Stimulated activated CD8-positive, alpha-beta memory T cell treated with anti-CD3 and anti-CD28 coated beads, Interleukin-4, amount 100 ng/mL, for 4 hours (primary cell): ENCODE measurements around the gene NPHP4.

Experiments used
- DNase-seq, 2 donors: peaks; one replicate each; pipeline ENCODE4 v3.0.0-alpha.2; 2020; ENCODE audit warnings: low read depth in 2 of 2, low spot score in 1 of 2

The NPHP4 gene

GRCh38 chr1:5882367-5883128 is 109.7 kb downstream of the NPHP4 start:
- no peak for DNase-seq

DNA sequence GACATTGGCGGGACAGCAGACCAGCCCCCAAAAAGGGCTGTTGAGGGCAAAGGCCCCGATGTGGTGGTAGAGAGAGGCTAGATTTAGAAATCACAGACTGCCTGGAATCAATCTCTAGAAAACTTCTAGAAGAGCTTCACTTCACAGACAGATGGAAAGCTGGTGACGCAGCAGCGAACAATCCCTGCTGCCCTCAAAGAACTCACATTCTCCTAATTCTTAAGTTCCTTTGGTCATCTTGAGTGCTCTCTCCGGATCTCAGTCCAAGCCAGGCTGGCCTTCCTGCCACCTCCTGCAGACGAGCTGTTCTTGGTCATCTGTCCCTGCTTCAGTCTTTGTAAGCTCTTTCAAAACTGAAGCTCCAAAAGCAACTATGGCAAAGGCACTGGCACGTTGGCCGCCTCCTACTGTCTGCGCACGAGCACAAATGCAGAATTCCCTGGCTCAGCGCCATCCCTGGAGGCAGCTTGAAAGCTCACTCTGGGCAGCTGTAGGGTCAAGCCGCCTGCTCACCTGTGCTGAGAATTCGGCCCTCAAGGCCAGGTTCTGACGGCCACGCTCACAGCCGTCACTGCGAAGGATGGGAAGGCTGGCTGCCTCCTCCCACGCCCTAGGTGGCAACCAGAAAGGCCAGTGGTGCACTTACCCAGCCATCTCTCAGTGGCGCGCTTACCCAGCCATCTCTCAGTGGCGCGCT is 110.6 kb downstream of the NPHP4 start:
- no peak for DNase-seq

DNA sequence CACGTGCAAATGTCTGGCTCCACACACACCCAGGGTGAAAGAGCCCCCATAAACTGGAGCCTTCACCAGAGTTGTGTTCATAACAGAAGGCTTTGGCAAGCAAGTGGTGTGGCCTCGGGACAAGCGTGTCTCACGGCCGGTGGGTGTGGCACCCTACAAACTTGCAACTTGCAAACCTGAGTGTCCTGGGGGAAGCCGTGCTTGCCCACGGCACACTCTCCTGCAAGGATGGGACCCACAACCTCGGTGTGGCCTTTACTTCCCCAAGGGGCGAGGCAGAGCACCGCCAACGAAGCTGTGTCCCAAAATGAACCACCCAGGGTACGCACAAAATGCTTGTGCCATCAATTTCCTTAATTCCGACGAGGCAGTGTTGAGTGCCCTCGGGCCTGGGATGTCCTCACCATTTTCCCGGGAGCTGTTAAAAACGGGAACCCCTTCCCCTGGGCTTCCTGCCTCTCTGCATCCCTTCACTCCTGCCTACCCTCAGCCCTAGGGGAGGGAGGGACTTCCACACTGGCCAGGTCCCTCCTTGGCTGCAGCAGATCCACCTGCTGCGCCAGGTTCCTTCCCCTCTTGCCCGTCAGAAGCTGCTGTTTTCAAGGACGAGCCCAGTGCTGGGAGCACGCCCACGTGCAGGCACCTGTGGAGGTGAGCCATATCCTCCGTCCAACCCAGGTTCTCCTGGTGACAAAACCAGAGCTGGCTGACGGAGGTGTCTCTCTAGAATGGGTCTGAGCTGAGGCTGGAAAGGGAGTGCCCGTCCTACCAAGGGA is 111.4 kb downstream of the NPHP4 start:
- no peak for DNase-seq

- no peak for DNase-seq
Observed at GRCh38 chr1:5879421-5879820, 112.8 kb downstream of the NPHP4 start.

GRCh38 chr1:5878971-5879370 is 113.3 kb downstream of the NPHP4 start:
- DNase-seq, result no peak

DNA sequence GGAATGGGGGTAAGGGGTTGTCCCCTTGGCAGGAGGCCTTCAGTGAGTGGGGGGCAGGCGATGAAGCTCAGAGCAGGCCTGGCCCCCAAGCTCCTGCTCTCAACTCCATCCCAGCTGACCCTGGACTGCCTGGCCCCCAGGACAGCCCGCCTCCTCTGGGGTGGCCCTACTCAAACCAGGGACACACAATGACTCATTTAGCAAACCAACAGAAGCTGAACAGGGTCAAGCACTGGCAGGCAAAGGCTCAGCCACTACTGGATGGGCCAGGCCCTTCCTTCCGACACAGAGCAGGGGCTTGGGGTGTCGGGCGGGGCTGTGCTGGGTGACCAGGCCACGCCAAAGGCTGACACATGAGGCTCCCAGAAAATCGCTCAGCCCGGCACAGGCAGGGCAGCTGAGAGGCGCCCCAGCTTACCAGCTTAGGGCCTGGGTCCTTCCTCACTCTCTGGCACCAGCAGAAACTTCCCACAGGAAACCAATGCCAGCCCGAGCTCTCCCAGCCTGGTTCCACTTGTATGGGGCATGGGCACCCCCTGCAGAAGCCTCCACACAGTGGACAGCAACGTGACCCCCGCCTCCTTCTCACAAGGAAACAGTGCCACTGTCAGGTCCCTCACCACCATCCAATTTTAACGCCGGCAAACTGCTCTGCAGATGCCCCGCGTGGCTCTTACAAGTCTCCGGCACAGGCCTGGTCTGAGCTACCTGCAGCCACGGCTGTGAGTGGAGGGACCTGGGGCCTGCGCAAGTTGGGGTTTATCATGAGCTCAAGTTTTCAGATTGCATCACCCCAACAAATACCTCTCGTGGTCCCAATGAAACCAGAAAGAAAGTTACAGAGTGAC is 114.3 kb downstream of the NPHP4 start:
- no peak for DNase-seq

- DNase-seq, result no peak
Observed at GRCh38 chr1:5877001-5877400, 115.2 kb downstream of the NPHP4 start.

DNA sequence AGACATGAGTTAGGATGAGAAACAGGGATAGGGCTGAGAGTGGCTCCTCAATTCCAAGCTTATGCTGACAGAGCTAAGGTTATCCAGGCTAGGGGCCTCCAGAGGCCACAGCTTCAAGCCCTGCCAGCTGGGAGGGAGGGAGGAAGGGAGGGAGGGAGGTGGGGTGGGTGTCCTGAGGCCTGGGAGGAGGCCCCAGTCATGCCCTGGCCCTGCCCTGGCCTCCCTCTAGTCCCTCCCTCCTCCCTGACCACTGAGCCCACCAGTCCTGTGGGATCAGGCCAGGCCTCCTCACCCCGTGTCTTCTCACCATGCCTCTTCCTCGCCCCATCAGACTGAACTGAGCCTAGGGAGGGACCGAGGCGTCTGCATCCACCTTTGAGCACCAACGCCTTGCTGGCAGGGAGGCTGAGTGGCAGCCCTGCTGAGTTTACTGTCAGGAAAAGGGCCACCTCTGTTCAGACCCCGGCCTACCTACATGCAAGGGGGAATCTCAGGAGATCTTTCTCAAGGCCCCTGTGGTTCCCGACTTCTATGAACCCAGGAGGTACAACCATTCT is 116.1 kb downstream of the NPHP4 start:
- no peak for DNase-seq

- DNase-seq, result no peak
Observed at GRCh38 chr1:5875345-5875910, 116.8 kb downstream of the NPHP4 start.

GRCh38 chr1:5874416-5875110 is 117.7 kb downstream of the NPHP4 start:
- no peak for DNase-seq

DNA sequence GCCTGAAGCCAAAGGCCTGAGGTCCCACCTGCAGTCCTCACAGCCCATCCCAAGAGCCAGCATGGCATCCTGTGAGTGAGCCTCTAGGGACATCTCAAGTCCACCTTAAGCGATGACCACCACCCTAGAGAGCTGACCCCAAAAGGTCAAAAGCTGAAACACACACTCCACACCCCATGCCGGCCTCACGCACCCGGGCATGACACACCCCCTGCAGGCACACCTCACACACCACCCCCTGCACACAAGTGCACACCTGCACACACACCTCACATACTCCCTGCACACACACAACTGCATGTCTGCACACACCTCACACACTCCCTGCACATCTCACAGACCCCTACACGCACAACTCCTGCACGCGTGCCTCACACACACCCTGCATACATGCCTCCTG is 118.7 kb downstream of the NPHP4 start:
- no peak for DNase-seq

- no peak for DNase-seq
Observed at GRCh38 chr1:5872886-5873285, 119.3 kb downstream of the NPHP4 start.

- DNase-seq, result no peak
Observed at GRCh38 chr1:5868931-5869500, 123.2 kb downstream of the NPHP4 start.

DNA sequence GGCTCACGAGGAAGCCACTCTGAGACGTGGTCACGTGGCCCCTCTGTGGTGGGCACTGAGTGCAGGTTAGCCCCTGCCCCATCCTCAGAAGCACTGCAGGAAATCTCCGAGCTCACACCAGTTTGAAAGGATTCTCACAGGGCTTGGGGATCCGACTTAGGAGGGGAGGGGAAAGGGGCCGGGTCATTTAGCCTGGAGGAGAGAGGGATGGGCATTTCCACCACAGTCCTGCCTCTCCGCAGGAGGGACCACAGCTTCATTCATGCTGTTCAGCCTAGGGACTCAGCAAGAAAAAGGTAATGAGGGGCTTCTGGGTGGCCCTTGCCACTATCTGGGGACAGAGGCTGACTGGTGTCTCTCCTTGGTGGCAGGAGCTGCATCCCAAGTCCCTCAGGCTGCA is 126.5 kb downstream of the NPHP4 start:
- DNase-seq, result no peak

GRCh38 chr1:5865056-5865455 is 127.2 kb downstream of the NPHP4 start:
- DNase-seq, result no peak

DNA sequence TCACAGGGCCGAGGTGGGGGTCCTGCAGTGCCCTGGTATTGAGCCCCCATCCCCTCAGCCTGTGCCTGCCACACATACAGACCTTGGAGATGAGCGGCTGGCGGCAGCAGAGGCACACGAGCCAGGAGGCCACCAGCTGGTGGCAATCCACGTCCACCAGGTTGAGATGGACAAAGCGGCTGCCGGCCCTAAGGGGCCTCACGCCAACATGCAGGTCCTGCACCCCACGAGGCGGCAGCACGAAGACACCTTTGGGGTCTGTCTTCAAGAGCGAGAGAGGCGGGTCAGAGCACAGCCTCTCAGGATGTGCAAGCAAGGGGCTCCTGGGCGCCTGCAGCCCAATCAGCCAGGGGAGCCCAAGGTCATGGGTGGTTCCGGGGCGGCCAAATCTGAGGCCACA is 128.0 kb downstream of the NPHP4 start:
- DNase-seq, result no peak

DNA sequence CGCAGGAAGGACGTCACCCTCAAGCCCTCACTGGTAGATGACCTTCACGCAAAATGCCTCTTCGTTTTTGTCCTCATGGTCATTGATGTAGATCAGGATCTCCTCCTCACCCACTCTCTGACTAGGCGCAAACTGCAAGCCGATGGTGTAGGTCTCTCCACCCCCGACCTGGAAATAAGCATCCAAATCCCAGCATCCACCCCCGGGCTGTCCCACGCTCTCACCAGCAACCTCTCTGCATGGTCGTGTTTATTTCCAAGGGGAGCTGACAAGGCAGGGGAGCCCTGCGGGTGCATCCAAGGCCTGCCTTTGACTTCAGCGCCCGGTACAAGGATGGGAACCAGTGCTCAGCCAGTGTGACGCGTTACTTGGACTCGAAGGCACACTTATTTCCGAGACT is 129.0 kb downstream of the NPHP4 start:
- no peak for DNase-seq

- no peak for DNase-seq
Observed at GRCh38 chr1:5861871-5862825, 130.1 kb downstream of the NPHP4 start.
